Activated CD8-positive, alpha-beta memory T cell treated with anti-CD3 and anti-CD28 coated beads, Interleukin-2, amount 50 U/mL, for 1 hour (primary cell): Measurements from ENCODE around the gene GAL.

Source experiments
- DNase-seq: peaks from one replicate; pipeline ENCODE4 v3.0.0-alpha.2; 2020; ENCODE audit errors: extremely low read depth

The GAL gene

GRCh38 chr11:68658661-68659060 lies 25.7 kb upstream of the GAL start:
- no peak for DNase-seq

- DNase-seq = no peak
Observed at GRCh38 chr11:68659158-68659921, 25.0 kb upstream of the GAL start.

DNA sequence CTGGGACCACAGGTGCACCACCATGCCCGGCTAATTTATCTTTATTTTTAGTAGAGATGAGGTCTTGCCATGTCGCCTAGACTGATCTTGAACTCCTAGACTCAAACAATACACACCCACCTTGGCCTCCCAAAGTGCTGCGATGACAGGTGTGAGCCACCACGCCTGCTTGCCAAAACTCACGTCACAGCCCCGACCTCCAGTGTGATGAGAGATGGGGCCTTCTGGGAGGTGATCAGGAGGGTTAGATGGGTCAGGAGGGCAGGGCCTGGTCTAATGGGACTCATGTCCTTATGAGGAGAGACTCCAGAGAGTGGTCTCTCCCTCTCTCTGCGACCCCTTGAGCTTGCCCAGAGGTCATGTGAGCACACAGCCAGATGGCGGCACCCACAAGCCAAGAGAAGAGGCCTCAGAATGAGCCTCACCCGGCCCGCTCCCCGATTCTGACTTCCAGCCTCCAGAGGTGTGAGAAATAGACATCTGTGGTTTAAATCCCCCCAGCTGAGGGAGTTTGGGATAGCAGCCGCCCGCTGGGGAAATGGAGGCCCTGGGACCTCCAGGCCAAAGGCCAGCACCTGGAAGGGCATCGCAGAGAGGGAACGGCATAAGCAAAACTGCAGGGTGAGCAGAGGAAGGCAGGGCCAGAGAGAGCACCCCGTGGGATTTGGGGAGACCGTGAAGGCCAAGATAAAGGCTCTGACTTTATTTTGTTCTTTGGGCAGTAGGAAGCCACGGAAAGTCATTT lies 24.1 kb upstream of the GAL start:
- DNase-seq = no peak

DNA sequence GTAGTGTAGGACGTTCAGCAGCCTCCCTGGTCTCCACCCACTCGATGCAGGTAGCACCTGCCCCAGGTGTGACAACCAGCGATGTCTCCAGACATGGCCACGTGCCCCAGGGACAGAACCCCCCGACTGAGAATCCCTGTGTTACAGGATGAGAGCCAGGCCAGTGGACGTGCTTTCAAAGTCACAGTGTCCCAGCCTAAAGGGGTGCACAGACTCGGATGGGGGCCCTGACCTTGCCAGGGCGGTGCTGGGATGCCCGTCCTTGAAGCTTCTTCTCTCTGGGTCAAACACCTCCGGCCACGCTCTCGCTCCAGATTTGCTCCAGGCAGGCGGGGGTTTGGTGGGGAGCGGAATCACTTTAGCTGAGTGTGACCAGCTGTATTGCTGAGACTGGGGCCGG lies 23.3 kb upstream of the GAL start:
- DNase-seq = no peak

- no peak for DNase-seq
Observed at GRCh38 chr11:68661697-68662603, 22.4 kb upstream of the GAL start.

DNA sequence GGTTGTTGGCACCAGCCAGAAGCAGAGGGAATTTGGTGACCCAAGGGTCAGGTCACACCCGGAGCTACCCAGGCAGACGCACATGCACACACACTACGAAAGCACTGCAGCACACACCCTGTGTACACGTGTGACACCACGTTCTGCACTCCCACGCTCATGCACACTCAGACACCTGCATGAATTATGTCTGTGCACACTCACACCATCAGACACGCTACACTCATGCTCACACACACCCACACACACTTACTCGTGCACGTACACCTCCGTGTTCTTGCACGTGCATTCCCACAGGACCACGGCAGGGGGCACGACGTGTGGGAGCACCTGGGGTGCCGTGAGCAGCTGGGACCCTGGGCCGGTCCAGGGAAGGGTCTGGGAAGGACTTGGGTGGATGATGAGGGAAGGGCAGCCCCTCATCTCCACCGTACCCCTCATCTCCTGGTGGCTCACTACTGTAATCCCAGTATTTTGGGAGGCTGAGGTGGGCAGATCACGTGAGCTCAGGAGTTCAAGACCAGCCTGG lies 20.8 kb upstream of the GAL start:
- no peak for DNase-seq

- no peak for DNase-seq
Observed at GRCh38 chr11:68664141-68664540, 20.2 kb upstream of the GAL start.

DNA sequence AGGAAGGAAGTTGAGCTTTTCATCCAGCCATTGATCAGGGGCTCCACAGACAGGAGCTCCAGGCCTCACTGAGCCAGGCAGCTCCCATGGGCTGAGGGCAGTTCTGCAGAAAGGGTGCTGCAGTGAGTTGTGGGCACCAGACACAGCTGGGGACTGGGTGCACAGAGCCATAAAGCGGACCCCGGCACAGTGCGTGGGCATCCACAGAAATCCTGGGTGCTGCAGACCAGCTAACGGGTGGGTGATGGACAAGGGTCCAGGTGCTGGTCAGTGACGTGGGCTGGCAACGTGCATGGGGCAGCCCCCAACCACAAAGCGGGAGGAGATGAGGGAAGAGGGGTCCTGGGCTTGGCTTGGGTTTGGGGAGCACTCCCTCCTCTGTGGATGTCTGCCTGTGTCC lies 19.4 kb upstream of the GAL start:
- no peak for DNase-seq

DNA sequence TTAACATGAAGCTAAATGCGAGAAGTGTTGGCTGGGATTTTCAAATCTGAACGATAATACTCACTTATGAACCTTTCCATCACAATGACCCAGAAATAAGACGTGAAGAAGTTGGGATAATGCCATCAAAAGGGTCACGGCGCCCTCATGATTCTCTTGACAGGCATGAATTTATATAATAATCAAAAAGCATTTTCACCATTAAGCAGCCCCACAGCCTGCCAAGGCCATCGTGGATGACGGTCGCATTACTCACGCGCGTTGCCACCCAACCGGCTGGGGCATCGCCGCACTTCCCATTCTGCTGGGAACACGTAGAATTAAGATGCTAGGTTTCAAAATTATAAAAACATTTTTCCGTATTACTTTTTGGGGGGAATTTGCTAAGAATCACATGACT lies 18.9 kb upstream of the GAL start:
- no peak for DNase-seq

- no peak for DNase-seq
Observed at GRCh38 chr11:68666849-68667248, 17.5 kb upstream of the GAL start.

- DNase-seq = no peak
Observed at GRCh38 chr11:68667511-68668500, 16.5 kb upstream of the GAL start.

GRCh38 chr11:68669301-68670090 lies 14.8 kb upstream of the GAL start:
- no peak for DNase-seq

DNA sequence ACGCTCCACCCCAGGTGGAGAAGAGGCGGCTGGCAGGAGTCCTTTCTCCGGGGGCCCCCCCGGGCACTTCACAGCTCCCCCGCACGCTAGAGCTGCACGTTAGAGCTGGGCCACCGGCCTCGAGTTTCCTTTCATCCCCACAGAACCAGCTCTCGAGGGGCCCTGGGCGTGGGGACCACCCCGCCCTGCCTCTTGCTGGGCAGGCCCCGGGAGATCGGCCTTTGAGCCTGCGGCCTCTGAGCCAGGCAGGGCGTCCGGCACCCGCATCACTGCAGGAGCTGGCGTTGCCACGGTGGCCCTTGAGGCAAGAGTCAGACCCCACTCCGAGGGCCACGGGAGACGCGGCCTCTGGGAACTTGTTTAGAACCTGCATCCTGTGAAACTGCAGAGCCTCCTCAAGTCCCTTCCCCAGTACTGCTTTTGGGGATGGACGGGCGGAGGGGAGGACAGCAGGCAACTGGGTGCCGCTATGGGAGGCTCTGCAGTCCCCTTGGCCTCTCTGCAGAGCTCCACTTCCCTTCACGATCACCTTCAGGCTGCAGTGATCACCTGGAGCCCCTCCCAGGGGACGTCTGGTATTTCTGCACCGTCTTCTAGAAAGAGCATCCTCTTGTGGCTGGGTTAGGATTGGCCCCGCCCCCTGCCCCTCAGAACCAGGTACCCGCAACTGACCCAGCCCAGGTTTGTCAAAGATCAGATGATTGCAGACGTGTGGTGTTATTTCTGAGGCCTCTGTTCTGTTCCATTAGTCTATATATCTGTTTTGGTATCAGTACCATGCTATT lies 13.9 kb upstream of the GAL start:
- DNase-seq = no peak

- no peak for DNase-seq
Observed at GRCh38 chr11:68673306-68673945, 10.9 kb upstream of the GAL start.

DNA sequence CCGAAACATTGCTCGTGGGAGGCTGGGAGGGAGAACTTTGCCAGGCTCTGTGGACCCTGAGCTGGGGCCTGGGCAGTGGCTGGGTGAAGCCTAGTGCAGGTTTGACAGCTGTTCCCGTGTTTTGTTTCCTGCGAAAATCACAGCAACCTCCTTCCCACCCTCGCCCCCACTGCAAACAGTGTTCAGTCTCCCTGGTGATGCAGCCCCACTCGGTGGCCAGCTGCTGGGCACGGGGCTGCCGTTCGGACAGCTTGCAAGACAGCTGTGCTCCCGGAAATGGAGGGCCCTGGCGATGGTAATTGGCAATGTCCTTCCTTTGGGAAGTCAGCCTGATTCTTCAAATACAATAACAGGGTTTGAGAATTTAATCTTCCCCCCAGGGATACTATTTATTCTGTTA lies 10.4 kb upstream of the GAL start:
- DNase-seq = no peak

GRCh38 chr11:68674461-68674860 lies 9.9 kb upstream of the GAL start:
- DNase-seq = no peak

DNA sequence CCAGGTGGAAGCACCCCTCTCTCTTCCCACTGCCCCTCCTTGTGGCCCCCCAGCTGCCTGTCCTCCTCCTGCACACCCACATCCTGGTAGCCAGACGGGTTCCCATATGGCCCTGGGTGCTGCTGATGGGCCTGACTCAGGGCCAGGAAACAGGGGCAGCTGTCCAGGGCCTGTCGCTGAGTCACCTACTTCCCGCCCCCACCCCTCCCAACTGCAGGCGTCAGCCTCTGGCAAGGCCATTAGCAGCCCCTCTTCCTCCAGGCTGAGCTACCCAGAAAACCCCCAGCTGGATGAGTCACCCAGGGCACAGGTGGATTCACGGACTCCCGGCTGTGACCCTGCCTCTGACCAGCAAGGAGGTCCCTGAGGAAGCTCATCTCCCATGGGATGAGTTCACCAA lies 6.9 kb upstream of the GAL start:
- DNase-seq = no peak

- no peak for DNase-seq
Observed at GRCh38 chr11:68678031-68678441, 6.3 kb upstream of the GAL start.
